Ecto neural progenitor cell (in vitro differentiated cells): ENCODE data around the gene CMTM7.

Source experiments
- DNase-seq: peaks from one replicate; pipeline ENCODE4 v3.0.0-alpha.2; 2018; ENCODE audit warnings: low spot score

Gene CMTM7

DNA sequence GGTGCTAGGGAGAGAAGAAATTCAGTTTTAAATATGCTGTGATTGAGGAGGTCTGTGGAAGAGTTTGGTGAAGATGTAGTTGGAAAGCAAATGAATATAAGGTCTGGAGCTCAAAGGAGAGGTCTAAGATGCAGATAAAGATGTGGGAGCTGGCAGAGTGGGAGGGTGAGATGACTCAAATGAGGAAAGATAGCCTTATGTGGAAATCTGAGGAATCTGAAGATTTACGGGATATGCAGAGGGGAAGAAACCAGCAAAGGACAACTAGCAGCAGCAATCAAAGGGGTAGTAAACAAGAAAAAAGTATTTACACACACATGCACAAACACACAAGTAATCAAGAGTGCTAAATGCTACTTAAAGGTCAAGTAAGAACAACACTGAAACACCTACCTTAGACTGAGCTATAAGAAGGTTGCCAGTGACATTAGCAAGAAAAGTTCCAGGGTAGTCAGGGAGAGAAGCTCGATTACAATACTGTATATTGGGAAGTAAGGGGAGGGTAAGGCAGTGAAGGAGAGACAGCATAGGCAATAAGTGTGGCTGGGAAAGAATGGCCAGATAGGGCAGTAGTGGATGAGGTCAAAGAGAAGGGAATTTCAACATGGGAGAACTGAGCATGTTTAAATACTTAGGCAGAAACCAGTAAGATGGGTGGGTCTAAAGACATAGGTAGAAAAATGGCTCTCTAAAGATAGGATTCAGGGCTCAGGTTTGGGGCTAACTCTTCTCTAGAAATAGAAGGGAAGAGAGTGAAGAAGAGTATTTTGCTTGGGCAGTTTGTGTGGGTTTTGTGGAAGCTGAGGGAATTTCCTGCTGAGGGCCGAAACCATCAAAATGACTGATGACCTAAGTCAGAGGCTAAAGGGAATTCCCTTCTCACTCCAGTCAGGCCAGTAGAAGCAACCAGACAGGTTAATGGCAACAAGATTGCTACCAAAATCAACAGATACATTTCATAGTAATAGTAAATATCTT is 102.1 kb downstream of the CMTM7 start:
- no peak for DNase-seq

DNA sequence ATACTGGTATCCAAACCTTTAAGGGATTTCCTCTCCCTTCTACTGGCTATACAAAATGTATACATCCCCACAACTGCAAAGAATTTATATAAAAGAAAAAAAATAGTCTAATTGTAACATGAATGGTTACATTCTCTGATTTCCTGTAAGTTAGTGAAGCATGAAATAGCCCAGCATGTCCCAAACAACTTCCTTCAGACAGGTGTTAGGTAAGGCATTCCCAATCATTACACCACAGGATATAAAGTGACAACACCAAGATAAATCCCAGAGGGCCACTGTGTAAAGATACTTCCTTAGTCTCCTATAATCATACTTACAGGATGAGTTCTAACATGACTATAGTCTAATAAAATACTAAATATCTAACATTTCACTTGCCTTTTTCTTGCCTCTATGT is 103.4 kb downstream of the CMTM7 start:
- DNase-seq, result no peak

DNA sequence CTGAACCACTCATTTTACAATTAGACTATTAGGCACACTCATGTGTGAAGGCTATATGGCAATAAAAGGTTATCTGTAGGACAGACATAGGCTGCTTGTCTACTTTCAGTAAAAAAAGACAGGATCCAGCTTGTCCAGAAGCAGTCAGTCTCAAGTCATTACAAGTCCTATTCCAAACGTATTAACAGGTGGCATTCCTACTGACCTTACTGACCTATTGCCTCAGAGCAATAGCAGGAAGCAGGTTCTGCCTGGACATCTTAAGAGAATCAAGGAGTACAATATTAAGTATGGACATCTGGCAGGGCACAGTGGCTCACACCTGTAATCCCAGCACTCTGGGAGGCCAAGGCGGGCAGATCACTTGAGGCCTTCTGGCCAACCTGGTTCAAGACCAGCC is 104.0 kb downstream of the CMTM7 start:
- DNase-seq, result no peak

DNA sequence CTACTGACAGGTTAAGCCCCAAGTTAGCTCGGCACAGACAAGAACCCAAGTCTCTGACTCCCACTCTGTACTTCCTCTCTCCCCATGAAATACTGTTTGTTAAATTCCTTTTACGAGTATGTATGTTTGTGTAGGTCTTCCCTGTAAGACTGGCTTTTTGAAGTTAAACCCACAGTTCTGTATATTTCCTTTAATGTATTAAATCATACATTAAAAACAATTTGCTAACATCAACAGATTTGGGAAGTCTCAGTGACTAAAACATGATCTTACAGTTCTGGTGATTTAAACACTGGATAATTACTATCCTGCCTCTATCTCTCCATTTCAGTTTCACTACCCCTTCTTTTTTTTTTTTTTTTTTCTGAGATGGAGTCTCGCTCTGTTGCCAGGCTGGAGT is 106.6 kb downstream of the CMTM7 start:
- no peak for DNase-seq

DNA sequence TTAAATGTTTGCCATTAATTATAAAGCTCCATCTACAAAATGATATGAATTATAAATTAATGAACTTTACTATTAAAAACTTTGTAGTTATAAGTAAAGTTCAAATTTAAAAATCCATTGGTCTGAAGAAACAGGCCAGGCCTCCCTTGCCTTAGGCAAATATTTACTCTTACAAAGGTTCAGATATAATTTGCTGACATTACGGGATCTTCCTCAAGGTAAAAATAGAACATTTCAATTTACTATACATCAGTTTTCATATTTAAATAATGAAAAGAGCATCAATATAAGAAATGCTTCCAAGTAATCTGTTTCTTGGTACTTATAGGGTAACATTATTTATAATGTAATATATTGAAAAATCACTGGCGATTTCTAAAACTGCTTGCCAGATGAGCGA is 107.3 kb downstream of the CMTM7 start:
- DNase-seq, result no peak

DNA sequence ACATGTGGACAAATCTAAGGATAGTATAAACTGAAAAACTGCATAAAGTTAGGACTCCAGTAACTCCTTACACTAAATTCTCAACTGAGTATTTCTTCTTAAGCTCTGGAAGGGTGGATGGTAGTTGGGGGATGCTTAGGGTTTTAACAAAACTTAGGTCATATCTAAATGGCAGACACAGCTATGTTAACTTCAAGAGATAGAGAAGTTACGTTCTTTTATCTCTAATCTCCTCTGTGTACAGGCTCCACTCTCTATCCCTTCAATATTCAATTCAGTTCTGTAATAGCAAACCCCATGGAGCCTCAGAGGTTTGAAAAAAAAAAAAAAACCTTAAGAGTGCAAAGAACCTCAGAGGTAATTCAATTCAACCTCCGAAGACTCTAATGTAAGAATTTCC is 107.9 kb downstream of the CMTM7 start:
- DNase-seq, result no peak

DNA sequence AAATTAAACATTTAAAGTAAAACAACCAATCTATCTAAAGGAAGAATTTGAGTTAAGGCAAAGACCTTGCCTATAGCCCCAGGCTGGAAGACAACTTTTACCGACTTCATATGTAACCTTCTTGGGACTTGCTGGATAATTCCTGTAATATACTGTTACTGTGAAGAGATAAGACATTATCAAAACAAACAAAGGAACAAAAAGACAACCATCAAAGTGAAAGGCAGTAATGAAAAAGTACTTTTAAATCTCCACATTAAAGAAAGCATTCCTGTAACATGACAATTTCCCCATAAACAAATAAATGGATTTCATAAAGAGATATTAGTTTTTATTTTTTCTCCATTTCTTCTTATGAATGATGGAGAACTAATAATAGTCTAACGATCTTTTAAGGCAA is 108.6 kb downstream of the CMTM7 start:
- DNase-seq, result no peak

DNA sequence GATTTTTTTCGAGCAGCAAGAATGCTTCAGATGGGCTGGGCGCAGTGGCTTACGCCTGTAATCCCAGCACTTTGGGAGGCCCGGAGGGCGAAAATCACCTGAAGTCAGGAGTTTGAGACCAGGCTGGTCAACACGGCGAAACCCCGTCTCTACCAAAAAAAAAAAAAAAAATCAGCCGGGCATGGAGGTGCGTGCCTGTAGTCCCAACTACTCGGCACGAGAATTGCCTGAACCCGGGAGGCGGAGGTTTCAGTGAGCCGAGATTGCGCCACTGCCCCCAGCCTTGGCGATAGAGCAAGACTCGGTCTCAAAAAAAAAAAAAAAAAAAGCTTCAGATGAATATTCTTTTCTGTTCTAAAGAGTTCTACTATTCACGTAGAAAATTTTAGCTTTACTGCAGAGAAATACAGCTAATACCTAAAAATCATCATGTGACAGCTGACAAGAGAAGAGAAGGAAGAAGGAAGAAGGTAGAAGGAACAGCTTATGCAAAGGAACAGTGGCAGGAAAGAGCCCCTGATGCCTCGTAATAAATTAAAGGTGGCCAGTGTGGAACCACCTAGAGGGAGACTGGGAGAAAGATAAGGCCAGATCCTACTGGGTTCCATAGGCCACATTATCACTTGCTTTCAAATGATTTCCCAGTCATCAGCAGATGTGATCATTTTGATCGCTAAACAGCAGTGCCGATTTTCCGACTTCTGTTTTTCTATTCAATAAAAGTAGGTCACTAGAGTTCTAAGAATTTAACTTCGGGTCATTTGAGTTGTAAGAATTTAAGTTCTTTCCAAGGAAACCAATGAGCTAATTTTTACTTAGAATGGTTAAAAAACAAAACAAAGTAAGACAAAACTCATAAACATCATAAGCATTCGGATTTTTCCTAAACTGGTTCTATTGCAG is 109.5 kb downstream of the CMTM7 start:
- DNase-seq, result no peak

DNA sequence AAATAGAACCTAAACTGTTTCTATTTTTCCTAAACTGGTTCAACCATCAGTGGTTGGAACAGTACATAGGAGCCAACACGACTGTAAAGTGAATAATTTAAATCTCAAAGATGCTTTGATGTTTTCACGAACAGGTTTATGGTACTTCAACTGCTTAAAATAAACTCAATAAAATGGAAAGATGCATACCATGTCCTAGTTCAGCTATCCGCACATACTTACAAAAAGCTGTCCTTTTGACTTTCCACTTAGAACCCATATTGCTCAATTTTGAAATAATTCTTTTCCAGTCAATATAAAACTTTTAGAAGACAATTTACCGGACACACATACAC is 110.1 kb downstream of the CMTM7 start:
- no peak for DNase-seq

DNA sequence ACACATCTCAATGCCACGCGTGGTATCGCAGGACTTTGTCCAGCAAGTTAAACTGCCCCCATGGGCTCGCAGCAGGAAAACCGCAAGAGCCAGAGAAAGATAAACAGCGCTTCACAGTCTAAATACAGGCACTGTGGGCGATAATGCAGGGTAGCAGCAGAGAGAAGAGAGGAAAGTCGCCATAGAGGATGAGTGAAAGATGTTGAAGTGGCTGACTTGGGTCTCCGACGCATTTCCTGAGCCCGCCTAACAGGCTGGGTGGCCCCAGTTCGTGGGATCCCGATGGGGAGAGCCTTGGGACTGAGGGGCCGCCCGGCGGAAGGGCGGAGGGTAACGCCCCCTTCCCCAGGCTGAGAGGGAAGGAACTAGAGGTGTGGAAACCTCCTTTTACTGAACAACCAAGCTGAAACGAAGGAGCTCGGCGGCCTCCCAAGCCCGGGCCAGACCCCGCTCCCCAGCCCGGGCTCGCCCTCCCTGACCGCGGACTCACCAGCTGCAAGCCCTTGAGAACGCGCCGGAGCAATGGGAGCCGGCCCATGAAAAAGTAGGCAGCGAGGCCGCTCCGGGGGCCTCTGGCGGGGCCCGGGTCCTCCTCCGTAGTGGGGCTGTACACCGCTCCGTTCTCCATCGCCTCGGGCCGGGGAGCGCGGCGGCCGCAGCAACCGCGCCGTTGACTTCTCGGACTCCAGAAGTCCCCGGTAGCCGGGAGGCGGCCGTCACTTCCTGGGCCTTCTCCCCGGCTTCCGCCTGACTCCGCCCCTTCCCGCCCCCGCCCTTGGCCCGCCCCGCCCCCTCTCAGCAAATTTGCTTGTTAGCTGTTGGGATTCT is 110.7 kb downstream of the CMTM7 start, which contains the start of gene CMTM6:
TSS of gene CMTM6 (minus strand) at position 735 of the 828 bp plus-strand sequence. CDS start at position 628, 107 bp downstream.
- DNase-seq, result peak; percentile 89

DNA sequence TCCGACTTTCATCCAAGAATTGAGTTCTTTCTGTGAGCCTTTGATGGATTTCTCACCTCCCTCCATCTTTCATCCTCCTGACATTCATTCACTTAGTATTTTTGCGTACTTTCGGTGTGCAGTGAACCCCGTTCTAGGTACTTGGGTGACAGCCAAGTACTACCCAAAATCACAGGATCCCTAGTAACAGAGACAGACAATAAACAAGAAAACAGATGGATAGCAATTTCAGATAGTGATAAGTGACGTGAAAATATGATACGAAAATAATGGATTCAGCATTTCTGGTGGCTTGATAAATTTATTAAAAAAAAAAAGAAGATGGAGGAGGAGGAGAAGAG is 111.3 kb downstream of the CMTM7 start:
- no peak for DNase-seq
